Esophagus muscularis mucosa (tissue), 4 donors: Measurements from ENCODE around the gene LRRC39.

ENCODE experiments used
- EP300 ChIP-seq: sonication (generic); formaldehyde crosslinking; IDR thresholded peaks from one replicate; pipeline ENCODE4 v1.6.1; 2017; ENCODE audit warnings: antibody characterized with exemption
- POLR2A ChIP-seq: fragments of 450-650 bp; IDR thresholded peaks from one replicate; pipeline ENCODE4 v1.6.1; 2017; ENCODE audit warnings: antibody characterized with exemption, moderate library complexity, mild to moderate bottlenecking, low read depth
- POLR2AphosphoS5 ChIP-seq, 2 donors: sonication (generic); formaldehyde crosslinking; IDR thresholded peaks; one replicate each; pipeline ENCODE4 v1.6.1; 2017; ENCODE audit warnings: antibody characterized with exemption in 2 of 2
- TF ChIP-seq, protein P1 (sequence below), 3 experiments: fragments of 200-600 bp in 2 of 3; fragments of 450-650 bp in 1 of 3; sonication (generic) in 2 of 3; IDR thresholded peaks; one replicate each; pipeline ENCODE4 v1.5.1; 2017 to 2019; ENCODE audit warnings: antibody characterized with exemption in 3 of 3, mild to moderate bottlenecking in 2 of 3, moderate library complexity in 1 of 3

GRCh38 chr1:100164216-100164615, 13.8 kb downstream of the LRRC39 start:
- TF ChIP-seq EP300 = no peak
- TF ChIP-seq, protein P1, sequence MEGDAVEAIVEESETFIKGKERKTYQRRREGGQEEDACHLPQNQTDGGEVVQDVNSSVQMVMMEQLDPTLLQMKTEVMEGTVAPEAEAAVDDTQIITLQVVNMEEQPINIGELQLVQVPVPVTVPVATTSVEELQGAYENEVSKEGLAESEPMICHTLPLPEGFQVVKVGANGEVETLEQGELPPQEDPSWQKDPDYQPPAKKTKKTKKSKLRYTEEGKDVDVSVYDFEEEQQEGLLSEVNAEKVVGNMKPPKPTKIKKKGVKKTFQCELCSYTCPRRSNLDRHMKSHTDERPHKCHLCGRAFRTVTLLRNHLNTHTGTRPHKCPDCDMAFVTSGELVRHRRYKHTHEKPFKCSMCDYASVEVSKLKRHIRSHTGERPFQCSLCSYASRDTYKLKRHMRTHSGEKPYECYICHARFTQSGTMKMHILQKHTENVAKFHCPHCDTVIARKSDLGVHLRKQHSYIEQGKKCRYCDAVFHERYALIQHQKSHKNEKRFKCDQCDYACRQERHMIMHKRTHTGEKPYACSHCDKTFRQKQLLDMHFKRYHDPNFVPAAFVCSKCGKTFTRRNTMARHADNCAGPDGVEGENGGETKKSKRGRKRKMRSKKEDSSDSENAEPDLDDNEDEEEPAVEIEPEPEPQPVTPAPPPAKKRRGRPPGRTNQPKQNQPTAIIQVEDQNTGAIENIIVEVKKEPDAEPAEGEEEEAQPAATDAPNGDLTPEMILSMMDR (IDR thresholded peaks at IDR 0.05) = no peak
- TF ChIP-seq POLR2A = no peak
- no peak for TF ChIP-seq POLR2AphosphoS5 (IDR thresholded peaks at IDR 0.05)
